ENCODE data around the gene GRIN2A.

Gene GRIN2A

GRCh38 chr16:9846362-9847099 lies 335.7 kb downstream of the GRIN2A start:
- no peak for DNase-seq

- no peak for DNase-seq
These were observed 336.4 kb downstream of the GRIN2A start for GRCh38 chr16:9845661-9846361.

DNA sequence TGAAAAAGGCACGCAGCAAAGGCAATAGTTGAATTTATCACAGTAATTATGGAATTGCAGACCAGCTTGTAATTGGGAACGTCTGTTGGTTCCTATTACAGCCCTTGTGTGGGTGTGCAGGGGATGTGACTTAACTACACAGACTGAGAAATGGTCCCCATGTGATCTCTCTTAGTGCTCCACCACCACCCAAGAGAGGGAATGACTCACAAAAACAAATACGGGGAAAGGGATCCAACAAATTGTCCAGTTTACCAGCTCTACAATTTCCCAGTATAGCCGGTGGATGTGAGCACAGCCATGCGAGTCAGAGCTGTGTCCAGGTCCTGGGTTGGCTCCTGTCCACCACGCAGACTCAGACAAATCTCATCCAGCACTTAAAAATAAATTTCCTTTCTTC lies 337.9 kb downstream of the GRIN2A start:
- no peak for DNase-seq

DNA sequence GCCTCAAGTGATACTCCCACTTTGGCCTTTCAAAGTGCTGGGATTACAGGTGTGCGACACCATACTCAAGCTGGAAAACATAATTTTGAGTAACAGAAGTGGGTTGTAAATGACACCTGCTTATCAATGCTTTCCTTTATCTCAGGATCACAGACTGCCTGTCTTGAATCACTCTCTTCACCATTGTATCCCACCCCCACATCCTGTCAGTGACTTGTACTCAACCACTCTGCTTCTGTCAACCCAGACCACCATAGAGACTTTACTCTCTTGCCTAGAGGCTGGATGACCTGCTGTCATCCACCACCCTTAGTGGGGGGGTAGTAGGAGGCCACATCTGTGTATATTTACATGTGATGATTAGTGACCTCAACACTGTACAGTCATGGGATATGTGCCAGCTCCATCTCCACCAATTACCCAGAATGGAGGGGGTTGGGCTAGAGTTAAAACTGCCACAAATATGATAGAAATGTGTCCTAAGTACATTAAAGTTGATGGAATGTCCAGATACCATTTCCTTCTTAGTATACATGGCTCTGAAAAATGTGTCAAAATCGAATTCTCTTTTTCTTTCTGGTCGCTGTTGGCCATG lies 338.7 kb downstream of the GRIN2A start:
- DNase-seq: no peak

DNA sequence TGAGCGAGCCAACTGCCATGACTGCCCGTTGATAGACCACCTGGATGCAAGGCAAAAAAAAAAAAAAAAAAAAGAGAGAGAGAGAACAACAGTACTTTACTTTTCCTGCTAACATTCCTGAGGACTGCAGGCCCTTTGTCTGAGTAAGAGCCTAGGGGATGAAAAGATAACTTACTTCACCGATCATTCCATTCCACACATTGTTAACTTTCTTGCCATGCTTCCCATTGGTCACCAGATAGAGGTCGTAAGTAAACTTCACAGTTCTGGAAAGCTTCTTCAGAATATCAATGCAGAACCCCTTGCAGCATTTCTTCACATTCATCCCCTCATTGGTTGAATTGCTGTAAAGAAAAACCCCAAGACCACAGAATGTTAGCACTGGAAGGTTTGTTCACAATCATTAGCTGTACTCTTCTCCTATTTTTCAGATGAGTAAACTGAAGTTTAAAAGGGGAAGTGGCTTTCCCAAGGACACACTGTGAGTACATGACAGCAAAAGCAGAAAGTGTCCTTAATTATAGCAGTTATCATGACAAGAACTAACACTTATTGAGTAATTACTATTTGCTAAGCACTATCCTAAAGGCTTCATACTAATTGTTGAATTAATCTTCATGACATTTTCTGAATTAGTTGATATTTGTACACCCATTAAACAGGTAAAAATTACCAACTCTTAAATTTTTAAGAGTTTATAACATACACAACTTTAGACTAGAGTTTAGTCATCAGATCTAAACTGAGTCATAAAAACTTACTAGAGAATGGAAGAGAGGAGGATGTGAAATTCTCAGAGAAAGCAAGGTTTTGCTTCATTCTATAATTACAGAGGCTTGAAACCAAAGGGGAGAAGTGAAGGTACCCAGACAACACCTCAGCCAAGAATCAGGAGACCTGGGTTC lies 341.2 kb downstream of the GRIN2A start:
- DNase-seq: no peak

DNA sequence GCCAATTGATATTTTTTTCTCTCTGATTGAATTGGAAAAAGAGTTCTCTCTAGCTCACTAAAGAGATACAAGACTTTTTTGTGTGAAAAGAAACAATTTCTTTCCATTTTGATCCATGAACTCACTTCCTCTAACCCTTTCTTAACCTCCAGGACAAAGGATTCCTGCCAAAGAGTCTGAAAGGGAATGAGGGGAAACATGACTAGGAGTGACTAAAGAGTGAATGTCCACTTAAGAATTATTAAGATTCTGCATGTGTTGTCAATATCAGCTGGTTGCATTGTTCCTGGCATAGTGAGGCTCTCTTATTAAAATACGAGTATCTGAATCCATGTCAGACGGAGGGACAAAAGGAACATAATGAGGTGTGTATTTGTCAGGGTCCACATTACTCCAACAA lies 344.7 kb downstream of the GRIN2A start:
- DNase-seq: no peak

DNA sequence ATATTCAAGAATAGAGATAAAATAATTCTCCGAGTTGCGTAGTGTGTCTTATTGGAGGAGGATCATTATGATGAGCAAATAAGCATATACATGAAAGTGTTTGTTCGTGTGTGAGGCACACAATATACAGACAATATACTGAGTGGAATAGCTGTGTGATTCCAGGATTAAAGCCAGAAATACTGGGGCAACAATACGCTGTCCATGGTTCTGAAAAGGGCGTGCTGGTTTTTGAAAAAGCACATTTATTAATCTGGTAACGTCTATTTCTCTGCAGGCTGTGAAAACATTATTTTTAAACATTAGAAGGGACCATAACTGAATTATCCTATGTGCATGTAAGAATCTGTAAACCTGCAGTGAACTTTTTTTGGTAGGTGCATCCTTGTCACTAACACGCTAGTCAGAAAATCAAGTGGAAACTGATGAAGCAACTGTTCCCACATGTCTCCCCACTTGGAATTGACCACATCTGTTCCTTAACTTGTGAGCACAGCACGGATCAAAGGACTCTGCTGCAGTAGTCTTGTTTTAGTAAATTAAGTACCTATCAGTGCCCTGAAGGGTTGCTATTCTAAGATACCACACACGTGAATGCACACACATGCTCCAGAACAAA lies 346.0 kb downstream of the GRIN2A start:
- no peak for DNase-seq

- DNase-seq: no peak
These were observed 355.0 kb downstream of the GRIN2A start for GRCh38 chr16:9827062-9827752.

DNA sequence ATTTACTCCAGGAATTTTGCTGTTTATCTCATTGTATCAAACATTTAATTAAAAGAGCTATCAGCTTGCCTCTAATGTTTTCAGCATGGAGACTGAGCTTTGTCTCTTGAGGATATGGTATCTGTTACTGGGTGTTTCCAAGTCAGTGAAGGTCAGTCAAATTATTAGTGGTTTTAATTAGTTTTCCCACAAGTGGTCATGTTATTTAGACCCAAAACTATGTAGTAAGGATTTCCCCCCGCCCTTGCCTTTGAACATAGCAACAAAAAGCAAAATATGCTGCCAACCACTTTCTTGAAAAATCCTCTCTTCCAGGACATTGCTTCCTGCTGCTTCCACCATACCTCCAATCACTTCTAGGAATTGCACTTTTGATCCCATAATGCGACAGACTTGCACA lies 355.6 kb downstream of the GRIN2A start:
- no peak for DNase-seq

GRCh38 chr16:9824200-9825068 lies 357.8 kb downstream of the GRIN2A start:
- no peak for DNase-seq

DNA sequence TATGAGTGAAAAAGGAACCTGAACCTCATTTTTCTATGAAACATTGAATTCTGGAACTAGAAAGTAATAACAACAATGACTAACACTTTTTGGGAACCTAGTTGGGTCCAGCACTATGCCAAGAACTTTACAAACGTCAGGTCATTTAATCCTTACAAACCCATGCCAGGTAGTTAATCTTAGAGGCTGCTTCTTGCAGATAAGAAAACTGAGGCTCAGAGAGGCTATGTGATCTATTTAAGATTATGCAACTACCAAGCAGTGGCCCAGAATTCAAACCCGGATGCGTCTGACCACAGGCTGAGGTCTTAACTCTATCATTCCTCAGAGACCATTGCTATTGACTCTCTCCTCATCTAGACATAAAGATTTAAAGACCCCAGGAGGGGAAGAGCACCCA lies 358.7 kb downstream of the GRIN2A start:
- no peak for DNase-seq

GRCh38 chr16:9821970-9822369 lies 360.3 kb downstream of the GRIN2A start:
- DNase-seq: no peak

- no peak for DNase-seq
These were observed 360.9 kb downstream of the GRIN2A start for GRCh38 chr16:9821331-9821730.

GRCh38 chr16:9820476-9821246 lies 361.6 kb downstream of the GRIN2A start:
- no peak for DNase-seq

DNA sequence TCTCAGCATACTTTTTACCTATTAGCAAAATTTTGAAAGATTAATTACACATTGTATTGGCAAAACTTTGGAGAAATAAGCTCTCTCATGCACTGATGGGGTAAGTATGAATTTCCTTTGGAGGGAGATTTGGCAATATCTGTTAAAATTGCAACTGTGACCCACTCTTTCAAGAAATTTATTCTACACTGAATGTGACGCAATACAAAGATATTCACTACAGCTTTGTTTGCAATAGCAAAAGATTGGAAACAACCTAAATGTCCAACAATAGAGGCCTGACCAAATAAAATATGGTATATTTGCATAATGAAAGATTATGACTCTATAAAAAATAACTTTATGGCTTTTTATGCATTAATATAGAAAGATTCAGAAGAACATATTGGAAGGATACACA lies 363.5 kb downstream of the GRIN2A start:
- DNase-seq: no peak

DNA sequence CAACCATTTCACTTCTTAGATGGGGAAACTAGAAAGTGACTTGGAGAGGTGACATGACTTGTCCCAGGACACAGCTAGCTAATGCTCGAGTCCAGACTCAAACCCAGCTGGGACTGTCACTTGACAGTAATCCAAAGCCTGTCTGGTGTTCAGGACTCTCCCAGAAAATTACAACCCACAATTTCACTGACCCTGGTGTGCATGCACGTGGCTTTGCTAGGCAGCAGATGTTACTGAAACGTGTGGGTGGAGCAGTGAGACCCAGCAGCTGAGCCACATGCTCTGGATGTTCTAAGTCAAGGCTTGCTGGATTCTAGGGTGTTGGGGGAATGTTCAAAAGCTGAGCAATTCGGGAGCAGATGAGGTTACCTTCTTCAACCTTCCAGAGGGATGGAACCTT lies 364.6 kb downstream of the GRIN2A start:
- no peak for DNase-seq

- peak; percentile 15 for DNase-seq
These were observed 365.6 kb downstream of the GRIN2A start for GRCh38 chr16:9816644-9817043.

DNA sequence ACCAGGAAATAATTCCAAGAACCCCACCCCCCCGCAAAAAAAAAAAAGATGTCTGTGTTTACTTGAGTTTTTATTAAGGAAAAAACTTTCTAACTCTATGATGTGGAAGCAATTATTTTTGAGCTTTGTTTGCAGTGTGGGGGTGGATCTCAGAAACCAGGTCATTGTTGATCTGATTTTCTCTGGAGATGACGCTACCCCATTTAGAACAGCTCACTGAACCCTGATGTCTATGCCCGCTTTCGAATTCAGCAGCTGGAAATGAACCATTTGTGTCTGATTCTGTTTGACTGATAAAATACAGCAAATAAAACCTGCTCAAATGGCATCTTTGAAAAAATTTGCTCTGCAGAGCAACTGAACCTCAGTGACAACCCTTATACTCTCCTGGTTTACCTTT lies 368.6 kb downstream of the GRIN2A start:
- no peak for DNase-seq

DNA sequence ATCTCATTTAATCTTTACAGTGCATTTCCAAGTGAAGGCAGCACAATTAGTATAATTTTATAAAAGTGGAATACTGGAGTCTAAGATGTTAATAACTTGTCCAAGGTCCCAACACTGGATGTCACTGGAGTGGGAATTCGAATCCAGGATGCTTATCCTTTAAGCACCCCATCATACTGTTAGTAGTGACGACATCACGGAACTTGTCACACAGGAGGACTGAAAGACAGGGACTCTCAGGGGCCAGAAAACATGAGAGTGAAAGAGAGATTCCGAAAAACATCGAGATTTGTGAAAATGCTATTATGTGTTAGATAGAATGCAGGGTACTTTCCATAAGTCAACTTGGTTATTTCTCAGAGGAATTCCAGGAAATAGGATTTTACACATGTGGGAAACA lies 374.0 kb downstream of the GRIN2A start:
- DNase-seq: no peak

DNA sequence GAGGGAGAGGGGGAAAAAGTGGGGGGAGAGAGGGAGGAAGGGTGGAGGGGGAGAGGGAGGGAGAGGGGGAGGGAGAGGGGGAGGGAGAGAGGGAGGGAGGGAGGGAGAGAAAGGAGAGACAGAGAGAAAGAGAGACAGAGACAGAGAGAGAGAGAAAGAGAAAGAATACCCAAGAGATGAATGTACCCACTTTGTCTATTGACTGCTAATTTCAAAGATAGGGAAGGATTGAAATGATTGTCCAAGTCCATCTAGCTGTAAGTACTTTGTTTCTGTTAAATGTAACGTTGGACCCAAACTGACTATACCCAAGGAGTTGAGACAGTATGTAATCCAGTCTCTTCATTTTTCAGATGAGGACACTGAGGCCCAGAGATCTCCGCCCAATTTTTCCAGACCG lies 374.9 kb downstream of the GRIN2A start:
- no peak for DNase-seq
